IPS-NIHi7 (cell line): Measurements from ENCODE around the gene CHGA.

Experiments used
- DNase-seq: peaks from one replicate; pipeline ENCODE4 v3.0.0; 2012; ENCODE audit warnings: mixed read lengths; ENCODE audit errors: extremely low spot score

CHGA gene

GRCh38 chr14:92929689-92930608, 7.0 kb downstream of the CHGA start:
- no peak for DNase-seq

DNA sequence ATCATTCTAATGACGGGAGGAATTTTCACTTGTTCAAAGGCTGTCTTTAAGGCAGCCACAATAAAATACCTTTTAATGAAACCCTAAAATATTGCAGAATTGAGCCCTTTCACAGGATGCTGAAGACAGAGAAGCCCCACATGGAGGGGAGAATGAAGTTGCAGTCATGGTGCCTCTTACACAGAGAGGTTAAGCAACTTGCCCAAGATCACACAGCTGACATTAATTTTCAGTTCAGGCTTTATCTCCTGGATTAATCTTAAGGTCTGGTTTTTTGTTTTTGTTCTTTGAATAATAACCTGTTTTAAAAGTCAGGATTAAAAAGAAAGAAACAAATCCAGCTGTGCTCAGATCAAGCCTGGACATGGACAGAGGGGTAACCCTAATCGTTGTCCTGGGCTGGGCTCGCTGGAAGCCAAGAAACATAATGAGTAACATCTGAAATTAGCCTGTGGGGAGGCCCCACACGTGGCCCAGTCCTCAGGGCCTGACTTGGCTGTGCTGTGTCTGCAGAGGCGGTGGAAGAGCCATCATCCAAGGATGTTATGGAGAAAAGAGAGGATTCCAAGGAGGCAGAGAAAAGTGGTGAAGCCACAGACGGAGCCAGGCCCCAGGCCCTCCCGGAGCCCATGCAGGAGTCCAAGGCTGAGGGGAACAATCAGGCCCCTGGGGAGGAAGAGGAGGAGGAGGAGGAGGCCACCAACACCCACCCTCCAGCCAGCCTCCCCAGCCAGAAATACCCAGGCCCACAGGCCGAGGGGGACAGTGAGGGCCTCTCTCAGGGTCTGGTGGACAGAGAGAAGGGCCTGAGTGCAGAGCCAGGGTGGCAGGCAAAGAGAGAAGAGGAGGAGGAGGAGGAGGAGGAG, 8.0 kb downstream of the CHGA start:
- DNase-seq: no peak

DNA sequence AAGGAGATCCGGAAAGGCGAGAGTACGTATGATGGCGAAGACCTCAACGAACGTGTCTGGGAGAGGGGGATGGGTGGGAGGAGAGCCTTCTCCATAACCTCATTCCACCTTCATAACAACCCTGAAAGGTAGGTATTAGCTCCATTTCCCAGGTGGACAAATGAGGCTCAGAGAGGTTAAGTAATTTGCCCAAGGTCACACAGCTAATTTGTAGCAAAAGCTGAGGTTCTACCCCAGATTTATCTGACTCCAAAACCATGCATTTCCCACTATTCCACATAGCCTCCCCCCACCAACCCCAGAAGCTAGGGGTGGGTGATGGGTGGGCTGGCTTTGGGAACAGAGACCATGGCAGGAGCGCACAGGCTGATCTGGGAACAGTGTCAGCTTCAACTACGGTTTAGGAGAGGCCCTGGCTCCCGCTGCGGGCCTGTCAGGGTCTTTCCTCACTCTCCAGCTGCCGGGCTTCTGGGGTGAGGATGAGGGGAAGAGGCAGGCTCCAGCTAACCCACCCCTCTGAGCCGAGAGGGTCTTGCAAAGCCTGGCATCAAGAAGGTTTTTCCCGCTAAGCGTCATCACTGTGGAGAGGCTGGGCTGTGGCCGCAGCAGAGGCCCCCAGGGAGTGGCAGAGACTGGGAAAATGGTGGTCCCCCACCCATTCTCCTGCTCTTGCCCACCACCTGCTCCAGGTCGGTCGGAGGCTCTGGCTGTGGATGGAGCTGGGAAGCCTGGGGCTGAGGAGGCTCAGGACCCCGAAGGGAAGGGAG, 8.9 kb downstream of the CHGA start:
- no peak for DNase-seq

GRCh38 chr14:92932448-92933395, 9.8 kb downstream of the CHGA start:
- DNase-seq: no peak

DNA sequence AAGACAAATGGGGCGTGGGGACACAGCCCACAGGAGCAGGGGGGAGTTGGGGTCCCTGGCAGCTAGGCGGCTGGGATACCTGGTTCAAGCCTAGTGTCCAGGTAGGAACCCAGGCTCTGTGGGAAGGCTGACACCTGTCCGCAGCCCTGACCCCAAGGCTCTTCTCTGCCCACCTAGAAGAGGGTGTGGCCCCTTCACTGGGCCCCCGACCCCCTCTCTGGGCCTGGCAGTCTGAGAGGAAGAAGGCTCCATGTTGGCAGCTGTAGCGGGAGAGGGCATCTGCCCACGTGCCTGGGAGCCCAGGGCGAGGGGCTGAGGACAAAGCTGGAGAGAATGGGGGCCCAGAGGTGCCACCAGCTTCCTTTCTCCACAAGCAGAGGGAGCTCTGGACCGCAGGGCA, 10.5 kb downstream of the CHGA start:
- no peak for DNase-seq

DNA sequence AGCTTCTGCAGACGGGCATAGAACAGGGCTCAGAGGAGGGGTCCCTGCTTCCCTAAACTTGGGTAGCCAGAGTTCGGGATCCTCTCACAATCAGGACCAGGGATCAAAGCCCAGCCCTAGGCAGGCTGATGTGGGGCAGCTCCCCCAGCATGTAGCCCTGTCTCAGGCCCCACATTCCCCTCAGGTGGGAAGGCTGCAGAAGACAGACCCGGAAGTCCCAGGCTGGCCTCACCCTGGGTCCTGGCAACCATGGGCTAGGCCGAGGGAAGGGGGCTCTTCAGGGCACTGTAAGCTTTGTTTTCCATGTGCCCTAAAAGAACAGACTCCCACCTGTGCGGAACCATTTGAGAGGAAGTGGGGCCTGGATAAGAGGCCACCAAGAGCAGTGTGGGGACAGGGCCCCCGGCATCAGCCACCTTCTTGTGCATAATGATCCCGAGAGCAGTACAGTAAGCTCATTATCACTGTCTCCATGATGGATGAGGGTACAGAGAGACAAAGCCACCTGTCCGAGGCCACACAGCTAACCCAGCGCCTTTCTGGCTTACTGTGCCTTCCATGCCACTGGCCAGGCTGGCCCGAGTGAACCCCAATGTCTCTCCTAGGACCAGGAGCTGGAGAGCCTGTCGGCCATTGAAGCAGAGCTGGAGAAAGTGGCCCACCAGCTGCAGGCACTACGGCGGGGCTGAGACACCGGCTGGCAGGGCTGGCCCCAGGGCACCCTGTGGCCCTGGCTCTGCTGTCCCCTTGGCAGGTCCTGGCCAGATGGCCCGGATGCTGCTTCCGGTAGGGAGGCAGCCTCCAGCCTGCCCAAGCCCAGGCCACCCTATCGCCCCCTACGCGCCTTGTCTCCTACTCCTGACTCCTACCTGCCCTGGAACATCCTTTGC, 11.5 kb downstream of the CHGA start:
- no peak for DNase-seq

DNA sequence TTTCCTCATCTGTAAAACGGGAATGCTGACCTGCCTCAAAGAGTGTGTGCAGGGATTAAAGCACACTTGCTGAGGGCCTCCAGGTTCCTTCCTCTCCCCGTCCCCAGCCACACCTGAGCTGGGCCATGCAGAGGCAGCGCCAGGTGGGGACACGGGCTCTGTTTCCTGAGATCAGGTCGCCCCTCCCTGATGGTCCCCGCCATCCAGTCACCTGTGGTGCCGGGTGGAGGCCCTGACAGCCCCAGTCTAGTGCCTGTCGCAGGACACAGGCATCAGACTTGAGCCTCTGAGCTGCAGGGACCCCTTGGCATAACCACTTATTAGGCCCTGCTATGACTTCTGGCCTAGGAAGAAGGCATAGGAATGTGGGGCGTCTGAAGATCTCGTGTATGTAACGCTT, 12.5 kb downstream of the CHGA start:
- no peak for DNase-seq

DNA sequence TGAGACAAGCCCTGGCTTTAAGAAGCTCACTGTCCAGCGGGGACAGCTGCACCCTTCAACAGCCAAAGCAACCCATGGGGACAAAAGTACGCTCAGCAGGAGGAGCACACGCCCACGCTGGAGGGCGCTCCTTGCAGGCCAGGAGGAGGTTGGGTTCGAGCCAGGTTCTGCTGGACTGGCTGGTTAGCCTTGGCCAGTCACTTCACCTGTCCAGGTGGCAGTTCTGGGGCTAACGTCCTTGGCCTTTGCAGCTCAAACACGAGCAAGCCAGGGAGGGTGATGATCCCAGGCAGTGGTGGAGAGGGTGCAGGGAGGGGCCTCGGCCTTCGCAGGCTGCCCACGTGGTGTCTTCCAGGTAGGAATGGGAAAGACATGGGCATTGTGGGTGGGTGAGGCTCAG, 13.1 kb downstream of the CHGA start:
- no peak for DNase-seq

DNA sequence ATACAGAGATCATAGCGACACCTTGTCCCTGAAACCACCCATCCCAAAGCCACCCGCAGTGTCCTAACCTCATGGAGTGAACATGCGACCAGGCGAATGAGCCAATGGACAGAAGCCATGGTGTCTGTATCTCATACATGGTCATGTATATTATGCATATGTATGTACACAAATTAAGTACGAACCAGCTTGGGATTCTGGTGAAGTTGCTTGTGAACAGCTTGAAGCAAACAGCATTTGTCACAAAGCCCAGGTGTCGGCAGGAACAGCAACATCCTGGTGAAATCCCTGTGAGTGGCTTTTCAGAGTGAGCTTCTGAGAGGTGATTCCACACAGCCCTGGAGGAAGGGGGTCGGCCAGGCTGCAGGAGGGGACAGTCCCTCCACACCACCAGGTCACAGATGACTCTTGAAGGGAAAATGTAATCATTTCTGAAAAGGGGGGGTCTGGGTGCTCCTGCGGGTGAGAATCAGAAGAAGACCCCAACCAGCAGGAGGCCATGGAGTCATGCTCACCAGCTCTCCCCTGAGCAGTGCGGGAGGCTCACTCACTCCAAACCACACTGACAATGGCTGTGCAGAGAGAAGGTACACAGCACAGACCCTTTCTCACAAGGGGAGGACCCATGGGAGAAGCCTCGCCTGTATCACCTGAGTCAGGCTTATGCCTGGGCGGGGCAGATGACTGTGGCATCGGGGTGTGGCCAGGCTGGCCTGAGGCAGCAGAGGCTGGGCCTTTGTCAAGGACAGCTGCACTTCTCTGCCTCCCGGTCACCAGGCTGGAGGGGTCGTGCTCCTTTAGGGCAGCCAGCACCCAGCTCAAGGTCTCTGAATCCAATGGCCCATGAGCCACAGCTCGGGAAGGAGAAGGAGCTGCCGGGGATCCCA, 14.3 kb downstream of the CHGA start:
- DNase-seq: no peak

GRCh38 chr14:92938235-92938875, 15.4 kb downstream of the CHGA start:
- no peak for DNase-seq

DNA sequence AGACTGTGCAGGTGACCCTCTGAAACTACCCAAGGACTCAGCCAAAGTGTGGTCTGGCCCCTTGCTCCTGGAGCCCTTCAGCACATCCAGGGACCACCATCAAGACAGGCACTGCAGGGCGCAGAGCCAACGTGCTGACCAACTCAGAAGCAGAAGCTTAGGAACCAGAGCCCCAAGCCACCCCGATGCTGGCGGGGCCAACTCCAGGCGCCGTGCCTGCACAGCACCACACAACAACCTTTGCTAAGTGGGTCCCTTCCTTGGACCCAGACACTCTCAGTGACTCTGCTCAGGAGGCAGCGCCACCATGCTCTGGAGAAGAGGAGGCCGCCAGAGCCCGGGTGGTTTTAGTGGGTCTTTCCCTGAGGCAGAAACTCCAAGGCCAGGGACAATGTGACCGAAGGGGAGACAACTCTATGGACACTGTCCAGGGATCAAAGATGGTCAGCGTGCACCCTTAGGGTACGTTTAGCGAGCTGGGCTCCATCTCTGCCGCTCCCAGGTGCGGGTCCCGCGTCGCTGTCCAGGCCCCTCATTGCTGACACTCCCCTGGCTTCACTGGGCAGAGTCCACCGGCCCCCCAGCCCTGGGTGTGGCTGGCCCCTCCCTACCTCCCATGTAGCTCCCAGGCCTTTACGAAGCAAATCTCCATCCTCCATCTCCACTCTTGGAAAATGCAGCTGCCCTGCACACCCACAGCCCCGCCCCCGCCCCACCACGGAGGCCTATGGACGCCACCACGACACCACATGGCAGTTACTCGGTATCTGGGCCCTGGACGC, 16.1 kb downstream of the CHGA start:
- DNase-seq: no peak

- no peak for DNase-seq
These were observed 16.7 kb downstream of the CHGA start for GRCh38 chr14:92939699-92940098.

DNA sequence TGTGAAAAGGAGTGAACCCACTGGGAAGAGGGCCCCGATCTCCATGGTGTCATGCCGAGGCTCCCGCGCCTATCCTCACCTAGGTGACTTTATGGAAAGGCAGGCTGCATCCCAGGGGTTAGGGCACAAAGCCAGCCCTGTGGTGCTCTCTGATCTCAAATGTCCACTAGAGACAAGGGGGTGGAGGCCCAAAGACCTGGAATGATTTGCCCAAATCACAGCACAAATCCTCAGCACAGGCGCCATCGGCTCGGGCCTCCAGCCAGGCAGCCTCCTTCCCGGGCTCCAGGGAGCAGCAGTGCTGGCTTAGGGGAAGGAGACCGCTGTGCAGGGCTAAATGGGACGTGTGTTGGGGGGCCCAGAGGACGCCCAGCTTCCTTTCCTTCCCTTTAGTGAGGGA, 17.6 kb downstream of the CHGA start:
- no peak for DNase-seq

- no peak for DNase-seq
These were observed 18.6 kb downstream of the CHGA start for GRCh38 chr14:92941531-92941930.

GRCh38 chr14:92942136-92942535, 19.2 kb downstream of the CHGA start:
- DNase-seq: no peak

GRCh38 chr14:92942576-92942975, 19.6 kb downstream of the CHGA start:
- no peak for DNase-seq

- no peak for DNase-seq
These were observed 20.2 kb downstream of the CHGA start for GRCh38 chr14:92942976-92943710.
